Mucosa of descending colon (tissue), 3 donors: ENCODE measurements around the gene EFHC2. TPM values are rescaled to one million over a fixed set of nuclear protein-coding genes. Genes with fewer than 3 reads are reported as not detected.
"Not testable (repeated sequence)": the region's sequence is repeated elsewhere in the genome, so short reads cannot be mapped to it uniquely, and the experiment has no call there.

Experiments used
- ATAC-seq: fragments of 200-7000 bp; cut with Tn5 transposase; one replicate; pipeline ENCODE4 v1.9.1; 2020; ENCODE audit warnings: mild to moderate bottlenecking, moderate library complexity
- DNase-seq, 3 donors: peaks; one replicate each; pipeline ENCODE4 v3.0.0-alpha.2; 2020
- H3K36me3 ChIP-seq: fragments of 200-600 bp; one replicate; pipeline ENCODE4 v1.8.0; 2021; ENCODE audit warnings: low read depth, mild to moderate bottlenecking
- H3K4me1 ChIP-seq: fragments of 200-600 bp; one replicate; pipeline ENCODE4 v1.8.0; 2021; ENCODE audit warnings: low read depth, mild to moderate bottlenecking
- H3K4me3 ChIP-seq: fragments of 200-600 bp; one replicate; pipeline ENCODE4 v1.8.0; 2021; ENCODE audit warnings: mild to moderate bottlenecking
- H3K9me3 ChIP-seq: fragments of 200-600 bp; one replicate; pipeline ENCODE4 v1.8.0; 2021; ENCODE audit warnings: mild to moderate bottlenecking
- CTCF ChIP-seq: fragments of 200-600 bp; IDR thresholded peaks from one replicate; pipeline ENCODE4 v1.8.0; 2022; ENCODE audit warnings: antibody characterized with exemption, mild to moderate bottlenecking
- intact Hi-C, 2 donors: fragments of 100-400 bp; cut with DNase I in 1 of 2; cut with micrococcal nuclease in 1 of 2; formaldehyde crosslinking; loops; one replicate each; pipeline versions ENCODE4 v1.11.0 to v1.11.1; 2022; cut with DNase I, micrococcal nuclease
- total RNA-seq, 3 donors: library from RNA; stranded (reverse); fragmentation: NEBNext Ultra II Directional in 2 of 3; extraction: Animal tissue kit (Norgen Biotek cat#: 25700) in 2 of 3; gene quantifications; one replicate each; pipeline versions ENCODE4 v1.2.1 to v1.2.4, GENCODE V29; 2021 to 2023
- donor health status: DM: no; HTN: no; CAD: no; lungs with moderate emphysema.
- donor health status: DM: no; HTN: no; CAD: no.
- donor health status: DM: no; HTN: yes; CAD: no.

The EFHC2 gene
- total RNA-seq, 3 donors from 2014 or later: 0.78 to 3.0 (median 1.9) TPM

- Histone ChIP-seq H3K36me3 (no peaks in the 10 kb centered on the region), H3K9me3 (no peaks in the 10 kb centered on the region), H3K4me3 (no peak overlapping the region), H3K4me1 (no peaks in the 10 kb centered on the region)
- ATAC-seq (no peak), DNase-seq (no peak)
- TF ChIP-seq CTCF: no peak
- intact Hi-C loops: no loop called here
Observed at GRCh38 chrX:44267116-44267515, 76.4 kb downstream of the EFHC2 start.

- ATAC-seq (no peak), DNase-seq (no peak)
- Histone ChIP-seq H3K9me3 (no peaks in the 10 kb centered on the region), H3K4me3 (no peak overlapping the region), H3K36me3 (no peaks in the 10 kb centered on the region), H3K4me1 (no peaks in the 10 kb centered on the region)
- no peak for TF ChIP-seq CTCF
- intact Hi-C loops: no loop called here
Observed at GRCh38 chrX:44265559-44265958, 77.9 kb downstream of the EFHC2 start.

GRCh38 chrX:44264936-44265335, 78.5 kb downstream of the EFHC2 start:
- intact Hi-C loops: no loop called here
- no peak for ATAC-seq
- H3K36me3 ChIP-seq: no peaks in the 10 kb centered on the region

GRCh38 chrX:44261286-44261685, 82.2 kb downstream of the EFHC2 start:
- Histone ChIP-seq H3K36me3 (no peaks in the 10 kb centered on the region), H3K4me3 (no peak overlapping the region), H3K9me3 (no peaks in the 10 kb centered on the region), H3K4me1 (no peaks in the 10 kb centered on the region)
- ATAC-seq: no peak
- no peak for DNase-seq
- intact Hi-C loops: no loop called here
- TF ChIP-seq CTCF: no peak

More at GRCh38 chrX:44264936-44265335, 78.5 kb downstream of the EFHC2 start:
- no peak for DNase-seq
- H3K4me1 ChIP-seq: no peaks in the 10 kb centered on the region
- H3K9me3 ChIP-seq: no peaks in the 10 kb centered on the region
- no peak overlapping the region for H3K4me3 ChIP-seq
- TF ChIP-seq CTCF: no peak

- intact Hi-C loops: no loop called here
- Histone ChIP-seq H3K4me1 (no peaks in the 10 kb centered on the region), H3K9me3 (no peaks in the 10 kb centered on the region), H3K4me3 (no peak overlapping the region), H3K36me3 (no peaks in the 10 kb centered on the region)
- no peak for TF ChIP-seq CTCF
- DNase-seq (no peak), ATAC-seq (no peak)
Observed at GRCh38 chrX:44260609-44261008, 82.9 kb downstream of the EFHC2 start.

GRCh38 chrX:44255742-44256141, 87.7 kb downstream of the EFHC2 start:
- H3K4me3 ChIP-seq, H3K36me3 ChIP-seq, intact Hi-C loops, ATAC-seq, H3K4me1 ChIP-seq, H3K9me3 ChIP-seq, DNase-seq: not testable (repeated sequence)
